NCI-H2107 treated with DMSO at 0.1 percent for 48 hours (cell line): ENCODE data around the gene UPP1.
A peak's percentile ranks its signal among the peaks of the same experiment; 100 is the strongest.

ENCODE experiments used
- DNase-seq: peaks from one replicate; lab custom pipeline; 2025; ENCODE audit not compliant: unreplicated experiment; lab: John Stamatoyannopoulos, UW

UPP1 gene

DNA sequence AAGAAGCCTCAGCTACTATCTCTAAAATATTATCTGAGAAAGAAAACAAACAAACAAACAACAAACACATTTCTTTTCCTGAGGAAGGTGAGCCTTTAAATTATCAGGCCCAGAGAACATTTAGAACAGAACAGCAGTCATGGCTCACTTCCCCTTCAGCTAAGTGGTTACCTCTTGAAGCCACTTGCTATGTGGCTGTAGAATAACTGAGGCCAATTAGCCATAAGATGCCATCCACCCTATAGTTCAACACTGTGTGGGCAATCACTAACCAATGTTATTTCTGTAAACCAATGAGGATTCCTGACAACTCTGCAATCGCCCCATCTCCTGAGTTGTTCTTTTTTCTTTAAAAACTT is 3.7 kb upstream of the UPP1 start:
- DNase-seq: no peak

DNA sequence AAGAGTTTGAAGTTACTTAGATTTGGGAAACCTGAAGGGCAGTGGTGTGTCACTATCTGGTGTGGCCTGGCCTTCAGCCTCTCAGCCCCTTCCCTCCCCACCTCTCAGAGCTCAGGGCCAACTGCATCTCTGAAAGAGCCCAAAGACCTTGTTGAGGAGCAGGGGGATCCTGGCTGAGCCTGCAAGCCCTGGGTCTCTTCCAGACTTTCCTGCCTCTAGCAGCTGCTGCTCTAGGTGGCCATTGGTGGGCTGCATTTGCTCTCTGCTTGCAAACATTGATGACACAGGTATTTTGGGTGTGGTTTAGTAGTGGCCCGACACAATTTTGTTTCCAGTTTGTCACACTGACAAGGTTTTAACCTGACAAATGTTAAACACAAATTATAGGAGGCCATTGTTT is 3.1 kb upstream of the UPP1 start:
- DNase-seq: no peak

DNA sequence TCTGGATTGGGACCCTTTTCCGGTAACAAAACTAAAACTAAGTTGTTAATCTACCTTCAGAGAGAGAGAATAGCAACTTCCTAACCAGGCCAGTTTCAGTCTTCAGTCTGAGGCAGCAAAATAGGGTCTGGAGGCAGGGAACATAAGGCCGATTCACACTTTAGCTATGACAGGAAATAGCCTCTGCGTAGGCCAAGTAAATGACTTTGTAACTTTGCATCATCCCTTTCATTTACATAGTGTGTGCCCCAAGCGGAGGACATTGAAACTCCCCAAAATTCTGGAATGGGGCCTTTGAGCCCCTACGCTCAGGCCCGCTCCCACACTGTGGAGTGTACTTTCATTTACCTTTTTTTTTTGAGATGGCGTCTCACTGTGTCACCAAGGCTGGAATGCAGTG is 1.7 kb upstream of the UPP1 start:
- DNase-seq: no peak

DNA sequence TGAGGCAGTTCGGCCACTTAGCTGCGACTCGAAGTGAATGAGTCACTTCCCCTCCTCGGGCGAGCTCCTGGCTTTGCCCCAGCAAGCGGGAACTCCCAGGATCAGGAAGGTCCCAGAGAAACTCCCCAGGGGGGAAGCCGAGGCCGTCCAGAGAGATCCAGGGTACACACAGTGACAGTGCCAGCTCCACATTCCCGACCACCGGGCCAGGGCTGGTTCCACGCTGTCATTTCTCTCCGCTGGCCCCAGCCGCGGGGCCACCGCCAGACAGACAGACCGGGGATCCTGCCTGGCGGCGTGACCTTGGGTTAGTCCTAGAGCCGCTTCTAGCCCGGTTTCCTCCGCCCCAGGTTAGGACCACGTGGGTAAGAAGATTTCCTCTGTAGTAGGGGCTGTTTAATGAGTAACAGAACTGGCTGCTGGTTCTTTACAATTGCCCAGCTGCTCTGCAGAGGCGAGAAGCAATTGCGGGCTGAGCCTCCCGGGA is 463 bp upstream of the UPP1 start:
- no peak for DNase-seq

DNA sequence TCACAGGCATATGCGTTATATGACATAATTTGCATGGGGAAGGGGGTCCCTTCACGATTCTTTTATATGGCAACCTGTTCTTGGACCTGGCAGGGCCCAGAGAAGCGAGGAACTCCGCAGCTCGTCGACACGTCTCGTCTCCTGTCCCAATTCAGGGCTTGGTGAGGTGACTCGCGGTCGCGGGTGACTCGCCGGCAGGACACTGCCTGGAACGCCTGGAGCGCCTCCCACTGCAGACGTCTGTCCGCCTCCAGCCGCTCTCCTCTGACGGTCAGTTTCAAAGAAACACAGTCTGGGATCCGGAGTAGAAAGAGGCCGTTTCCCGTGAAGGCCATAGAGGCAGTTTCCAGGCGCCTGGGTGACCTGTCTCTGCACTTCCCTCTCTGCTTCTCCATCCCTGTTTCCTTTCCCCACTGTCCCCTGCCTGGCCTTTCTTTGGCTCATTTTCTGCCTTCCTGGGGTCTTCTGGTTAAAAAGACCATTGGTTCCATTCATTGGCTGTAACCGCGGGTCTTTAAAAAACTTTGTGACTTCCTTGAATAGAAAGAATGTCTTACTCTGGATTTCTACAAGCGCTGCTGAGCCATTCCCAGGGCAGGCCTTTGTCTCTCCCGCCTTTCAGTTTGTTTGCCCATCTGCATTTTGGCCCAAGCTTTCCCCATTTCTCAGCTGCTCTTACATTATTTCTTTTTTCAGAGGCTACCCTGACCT is 1.2 kb downstream of the UPP1 start:
- DNase-seq: no peak

DNA sequence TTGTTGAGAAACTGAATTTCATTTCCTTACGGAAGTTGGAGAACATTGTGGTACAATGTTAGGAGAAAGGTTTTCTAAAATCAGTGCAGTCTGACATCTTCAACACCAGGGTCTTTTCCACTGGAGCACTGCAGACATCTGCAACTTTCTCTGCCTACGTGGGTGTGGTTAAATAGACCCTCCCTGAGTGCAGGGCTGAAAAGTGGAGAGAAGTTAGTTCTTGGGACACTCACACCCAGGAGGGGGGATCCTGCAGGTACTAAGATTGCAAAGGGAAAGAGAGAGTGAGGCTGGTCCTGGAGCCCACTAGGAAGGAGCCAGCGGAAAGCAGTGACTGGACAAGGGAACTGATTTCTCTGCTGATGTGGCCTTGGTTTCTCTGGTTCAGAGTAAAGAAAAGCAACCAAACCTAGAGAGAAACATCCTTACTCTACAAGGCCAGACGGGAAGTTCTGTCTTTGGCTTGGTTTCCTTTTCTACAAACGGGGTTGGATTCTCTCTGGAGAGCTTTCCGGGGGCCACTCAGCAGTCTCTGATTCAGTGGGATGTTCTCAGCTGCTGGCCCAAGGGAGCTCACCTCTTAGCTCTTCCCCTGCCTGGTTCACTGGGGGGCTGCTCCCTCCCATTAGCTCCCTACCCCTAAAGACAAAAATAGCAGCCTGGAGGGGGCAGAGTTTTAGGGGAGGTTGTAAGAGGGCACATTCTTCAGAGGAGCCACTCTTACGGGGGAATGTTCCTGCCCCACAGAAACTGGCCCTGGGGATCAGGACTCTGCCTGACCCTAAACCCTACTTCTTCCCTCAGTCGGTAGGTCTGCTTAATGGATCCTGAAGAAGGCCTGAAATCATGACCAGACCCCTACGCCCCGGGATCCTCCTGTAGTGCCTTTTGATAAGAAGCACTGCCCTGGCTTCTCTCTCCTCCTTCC is 2.7 kb downstream of the UPP1 start:
- no peak for DNase-seq

DNA sequence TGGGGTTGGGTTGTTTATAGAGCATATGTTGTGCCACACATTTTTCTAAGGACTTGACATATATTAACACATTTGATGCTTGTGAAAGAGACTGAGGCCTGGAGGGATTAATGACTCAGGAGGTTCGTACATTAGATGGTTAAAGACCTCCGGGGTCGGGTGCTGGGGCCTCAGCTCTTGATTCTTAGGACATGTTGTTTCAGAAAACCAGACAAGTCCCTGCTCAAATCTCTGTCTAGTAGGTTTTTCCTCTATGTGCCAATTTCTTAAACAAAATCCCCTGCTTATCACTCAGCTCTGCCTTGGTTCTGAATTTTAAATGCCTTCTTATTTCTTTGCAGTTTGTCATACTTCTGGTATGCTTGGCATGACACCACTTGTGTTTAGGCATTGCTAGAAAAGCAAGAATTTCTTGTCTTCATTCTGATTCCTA is 5.8 kb downstream of the UPP1 start:
- no peak for DNase-seq

DNA sequence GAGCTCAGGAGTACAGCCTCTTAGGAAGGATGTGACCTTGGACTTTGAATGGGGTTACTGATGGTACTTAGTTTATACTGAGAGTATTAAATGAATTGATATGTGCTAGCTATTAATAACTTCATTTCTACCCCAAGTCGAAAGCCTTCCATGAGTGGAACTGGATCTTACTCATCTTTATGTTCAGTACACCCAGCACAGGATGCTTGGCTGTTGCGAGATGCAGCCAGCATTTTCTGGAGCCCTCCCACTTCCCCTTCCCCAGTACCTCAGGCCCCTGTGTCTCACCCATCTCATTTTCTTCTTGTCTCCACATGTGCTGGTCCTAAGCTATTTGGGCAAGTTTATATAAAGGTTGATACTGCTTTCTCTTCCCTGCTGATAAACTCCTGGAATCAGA is 7.2 kb downstream of the UPP1 start:
- DNase-seq: no peak

DNA sequence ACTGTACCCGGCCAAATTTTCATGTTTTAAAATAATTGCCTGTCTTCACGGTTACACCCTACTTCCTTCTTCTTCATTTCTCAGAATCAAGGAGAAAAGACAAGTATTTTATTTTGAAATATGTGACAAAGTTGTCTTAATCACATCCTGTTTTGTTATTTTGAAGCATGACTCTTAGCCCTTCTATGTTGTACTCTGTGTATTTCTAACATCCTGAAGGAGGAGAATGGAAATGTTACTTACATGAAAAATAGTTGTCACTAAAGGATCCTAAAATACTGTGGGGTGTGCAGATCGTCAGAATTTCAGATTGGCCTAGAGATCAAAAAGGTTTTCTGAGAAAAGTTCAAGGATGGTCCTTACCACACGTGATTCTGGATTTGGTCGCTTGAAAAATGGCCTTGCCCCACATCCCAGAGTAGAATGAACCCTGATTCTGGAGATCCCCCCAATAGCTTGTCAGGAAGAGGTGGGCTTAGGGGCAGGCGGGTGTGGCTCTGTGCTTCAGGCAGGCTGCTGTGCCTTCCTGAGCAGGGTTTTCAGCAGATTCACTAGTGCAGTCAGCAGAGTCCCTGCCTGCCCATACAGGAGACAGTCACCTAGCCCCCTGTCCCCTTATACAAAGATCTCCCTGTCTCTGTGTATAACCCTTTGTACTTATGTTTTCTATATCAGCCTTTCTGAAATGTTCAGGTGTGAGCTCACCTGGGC is 8.6 kb downstream of the UPP1 start:
- DNase-seq: no peak

DNA sequence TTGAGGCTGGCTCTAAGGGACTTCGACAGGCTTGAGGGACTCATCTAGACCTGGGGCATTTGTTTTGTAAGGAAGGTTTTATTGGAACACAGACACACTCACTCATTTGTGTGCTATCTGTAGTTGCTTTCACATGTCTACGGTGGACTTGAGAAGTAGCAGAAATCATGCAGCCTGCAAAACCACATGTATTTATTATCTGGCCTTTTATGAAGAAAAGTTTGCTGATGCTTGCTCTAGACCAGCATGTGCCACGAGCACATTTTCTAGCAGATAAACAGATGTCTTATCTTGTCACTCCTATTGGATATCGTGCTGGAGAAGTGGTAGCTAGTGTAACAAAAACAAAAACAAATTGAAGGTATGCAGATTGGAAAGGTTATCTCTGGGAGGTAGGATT is 9.8 kb downstream of the UPP1 start:
- DNase-seq: no peak

DNA sequence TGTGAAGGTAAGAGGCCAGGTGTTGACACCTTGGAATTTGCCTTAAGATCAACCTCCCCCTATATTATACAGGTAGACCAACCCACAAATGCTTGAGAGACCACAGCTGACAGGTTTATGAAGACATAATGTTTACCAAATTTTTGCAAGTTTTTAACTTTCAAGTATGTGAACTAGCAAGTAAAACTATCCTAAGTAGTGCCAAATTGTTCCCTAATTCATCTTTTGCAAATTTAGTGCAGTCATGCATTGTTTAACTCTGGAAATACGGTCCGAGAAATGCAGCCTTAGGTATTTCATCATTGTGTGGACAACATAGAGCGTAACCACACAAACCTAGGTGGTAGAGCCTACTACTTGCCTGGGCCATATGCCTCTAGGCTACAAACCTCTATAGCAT is 10.7 kb downstream of the UPP1 start:
- no peak for DNase-seq

DNA sequence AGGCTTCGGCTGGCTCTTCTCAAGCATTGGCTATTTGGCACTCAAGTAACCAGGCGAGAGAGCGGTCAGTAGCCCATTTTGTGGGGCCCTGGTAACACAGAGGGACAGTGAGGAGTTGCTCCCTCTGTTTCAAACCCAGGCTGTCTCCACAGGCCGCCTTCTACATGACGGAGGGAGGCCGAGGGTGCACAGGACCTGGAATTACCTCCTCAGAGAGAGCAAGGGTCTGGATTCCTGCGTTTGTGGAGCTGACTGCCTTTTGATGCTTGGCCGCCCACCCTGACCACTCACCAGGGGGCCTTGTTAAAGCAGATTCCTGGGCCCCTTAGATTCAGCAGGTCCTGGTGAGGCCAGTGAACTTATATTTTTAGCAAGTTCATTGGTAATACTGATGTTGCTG is 12.3 kb downstream of the UPP1 start:
- DNase-seq: no peak

DNA sequence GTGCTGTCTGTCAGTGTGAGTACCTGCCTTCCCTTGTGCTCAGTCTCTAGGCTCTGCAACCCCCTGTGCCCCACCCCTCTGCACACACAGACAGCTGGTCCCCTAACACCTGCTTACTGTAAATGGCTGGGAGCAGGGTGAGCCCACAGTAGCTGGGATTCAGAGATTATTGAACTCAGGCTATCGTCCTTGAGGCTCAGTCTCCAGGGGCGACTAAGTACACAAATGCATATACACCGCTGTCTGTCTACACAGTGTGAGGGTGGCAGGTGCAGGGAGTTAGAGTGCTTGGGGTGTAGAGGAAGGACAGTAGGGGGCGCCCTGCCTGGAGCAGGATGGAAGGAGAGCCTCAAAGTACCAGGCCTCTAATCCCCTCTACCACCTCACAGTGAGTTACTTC is 12.9 kb downstream of the UPP1 start:
- DNase-seq: no peak

DNA sequence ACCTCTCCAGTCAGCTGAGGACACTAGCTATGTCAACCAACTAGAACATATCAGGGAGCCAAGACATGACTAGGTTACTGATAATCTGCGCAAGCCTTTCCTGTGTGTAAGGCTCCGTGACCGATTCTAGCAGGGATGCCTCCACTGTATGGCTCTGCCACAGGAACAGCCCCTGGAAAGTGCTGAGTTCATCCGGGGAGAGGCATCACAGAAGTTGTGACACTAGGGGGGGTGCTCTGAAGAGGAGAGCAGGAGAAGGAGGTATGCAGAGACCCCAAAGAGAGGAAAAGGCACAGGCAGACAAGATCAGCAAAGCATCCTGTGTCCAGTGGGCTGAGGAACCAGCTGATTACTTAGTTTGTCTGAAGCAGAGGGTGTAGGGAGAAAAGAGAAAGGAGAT is 13.5 kb downstream of the UPP1 start:
- no peak for DNase-seq

DNA sequence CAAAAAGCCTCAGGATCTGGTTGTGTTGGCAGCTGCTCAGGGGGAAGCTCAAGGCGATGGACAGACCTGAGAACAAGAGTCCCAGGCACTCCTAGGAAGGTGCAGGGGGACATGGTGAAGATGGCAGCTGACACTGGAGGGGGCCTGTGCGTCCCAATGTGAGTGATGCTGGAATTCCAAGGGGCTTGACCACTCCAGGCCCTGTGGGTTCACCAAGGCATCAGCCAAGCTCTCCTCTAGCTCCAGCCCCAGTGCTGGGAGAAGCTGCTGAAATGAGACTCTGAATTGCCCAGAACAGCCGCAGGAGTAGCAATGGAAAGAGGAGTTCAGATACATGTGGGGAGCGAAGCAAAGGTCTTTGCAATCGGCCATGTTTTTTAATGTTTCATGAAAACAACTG is 16.0 kb downstream of the UPP1 start:
- DNase-seq: no peak

DNA sequence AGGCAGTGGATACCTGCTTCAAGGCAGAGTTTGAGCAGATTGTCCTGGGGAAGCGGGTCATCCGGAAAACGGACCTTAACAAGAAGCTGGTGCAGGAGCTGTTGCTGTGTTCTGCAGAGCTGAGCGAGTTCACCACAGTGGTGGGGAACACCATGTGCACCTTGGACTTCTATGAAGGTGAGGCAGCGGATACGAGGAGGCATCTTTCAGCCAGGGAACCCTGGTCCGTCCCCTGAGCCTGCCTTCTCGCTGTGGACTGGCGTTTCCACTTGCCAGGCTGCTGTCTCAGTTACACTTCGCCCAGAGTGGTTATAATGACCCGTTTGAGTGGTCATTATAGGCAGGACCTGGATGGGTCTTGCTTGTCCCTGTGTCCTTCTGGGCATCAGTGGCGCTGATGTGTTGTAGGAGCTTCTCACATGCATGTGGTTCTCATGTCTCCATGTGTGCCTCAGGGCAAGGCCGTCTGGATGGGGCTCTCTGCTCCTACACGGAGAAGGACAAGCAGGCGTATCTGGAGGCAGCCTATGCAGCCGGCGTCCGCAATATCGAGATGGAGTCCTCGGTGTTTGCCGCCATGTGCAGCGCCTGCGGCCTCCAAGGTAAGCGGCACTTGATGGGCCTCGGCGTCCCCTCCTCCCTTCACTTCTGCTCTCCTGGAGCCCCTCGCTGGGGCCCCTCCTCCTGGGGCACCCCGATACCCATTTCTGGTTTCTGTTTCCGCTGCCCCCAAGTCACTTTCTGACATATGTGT is 18.0 kb downstream of the UPP1 start:
- DNase-seq: no peak

DNA sequence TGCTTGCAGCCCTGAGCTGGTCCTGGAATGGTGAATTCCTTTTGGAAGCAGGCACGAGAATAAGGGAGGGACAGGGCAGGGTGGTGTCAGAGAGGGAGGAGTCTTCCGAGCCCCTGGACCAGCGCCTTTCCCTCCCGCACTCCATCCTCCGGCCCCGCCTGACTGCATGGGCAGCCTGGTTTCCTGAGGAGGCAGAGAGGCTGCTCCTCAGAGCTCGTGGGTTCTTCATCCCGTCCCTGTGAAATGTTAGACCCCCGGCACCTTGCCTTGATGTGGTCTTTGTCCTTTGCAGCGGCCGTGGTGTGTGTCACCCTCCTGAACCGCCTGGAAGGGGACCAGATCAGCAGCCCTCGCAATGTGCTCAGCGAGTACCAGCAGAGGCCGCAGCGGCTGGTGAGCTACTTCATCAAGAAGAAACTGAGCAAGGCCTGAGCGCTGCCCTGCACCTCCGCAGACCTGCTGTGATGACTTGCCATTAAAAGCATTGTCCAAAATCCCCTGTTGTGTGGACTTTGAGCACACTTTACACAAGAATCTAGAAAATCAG is 18.9 kb downstream of the UPP1 start:
- DNase-seq: no peak

DNA sequence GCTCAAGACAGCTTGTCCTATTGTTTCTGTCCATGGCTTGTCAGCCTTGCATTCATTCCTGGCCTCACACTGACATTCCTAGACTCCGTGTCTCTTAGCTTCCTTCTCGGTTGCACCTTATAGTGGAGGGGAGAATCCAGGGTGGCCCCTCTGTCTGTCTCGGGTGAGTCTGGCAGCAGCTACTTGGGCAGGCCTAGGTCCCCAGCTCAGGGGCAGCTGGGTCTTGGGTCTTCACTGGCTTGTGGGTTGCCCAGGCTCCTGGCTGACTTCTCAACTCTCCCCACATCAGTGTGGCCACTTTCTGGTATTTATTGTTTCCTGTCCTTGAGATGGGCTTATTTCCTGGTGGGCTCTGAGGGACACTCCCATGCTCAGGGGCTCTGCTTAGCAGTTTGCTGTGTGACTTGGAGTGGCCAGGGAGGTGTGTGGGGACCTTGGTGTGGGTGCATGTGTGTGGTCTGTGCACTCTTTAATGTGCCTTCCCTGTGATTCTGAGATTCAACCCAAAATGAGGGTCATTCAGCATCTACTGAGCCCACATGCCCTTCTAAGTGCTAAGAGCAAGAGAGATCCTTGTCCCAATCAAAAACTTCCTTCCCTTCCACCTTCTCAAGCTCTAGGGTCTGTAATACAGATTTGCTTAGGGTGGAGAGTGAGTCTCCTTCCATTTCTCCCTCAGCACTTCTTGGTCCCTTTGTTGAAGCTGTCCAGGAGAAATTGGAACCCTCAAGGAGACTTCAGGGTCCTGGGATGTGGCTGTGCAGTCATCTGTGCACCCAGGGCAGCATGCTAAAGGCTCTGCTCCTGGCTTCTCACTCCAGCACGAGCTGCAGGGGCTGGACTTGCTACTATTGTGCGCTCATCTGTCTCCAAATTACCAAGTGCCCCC is 20.1 kb downstream of the UPP1 start:
- no peak for DNase-seq

DNA sequence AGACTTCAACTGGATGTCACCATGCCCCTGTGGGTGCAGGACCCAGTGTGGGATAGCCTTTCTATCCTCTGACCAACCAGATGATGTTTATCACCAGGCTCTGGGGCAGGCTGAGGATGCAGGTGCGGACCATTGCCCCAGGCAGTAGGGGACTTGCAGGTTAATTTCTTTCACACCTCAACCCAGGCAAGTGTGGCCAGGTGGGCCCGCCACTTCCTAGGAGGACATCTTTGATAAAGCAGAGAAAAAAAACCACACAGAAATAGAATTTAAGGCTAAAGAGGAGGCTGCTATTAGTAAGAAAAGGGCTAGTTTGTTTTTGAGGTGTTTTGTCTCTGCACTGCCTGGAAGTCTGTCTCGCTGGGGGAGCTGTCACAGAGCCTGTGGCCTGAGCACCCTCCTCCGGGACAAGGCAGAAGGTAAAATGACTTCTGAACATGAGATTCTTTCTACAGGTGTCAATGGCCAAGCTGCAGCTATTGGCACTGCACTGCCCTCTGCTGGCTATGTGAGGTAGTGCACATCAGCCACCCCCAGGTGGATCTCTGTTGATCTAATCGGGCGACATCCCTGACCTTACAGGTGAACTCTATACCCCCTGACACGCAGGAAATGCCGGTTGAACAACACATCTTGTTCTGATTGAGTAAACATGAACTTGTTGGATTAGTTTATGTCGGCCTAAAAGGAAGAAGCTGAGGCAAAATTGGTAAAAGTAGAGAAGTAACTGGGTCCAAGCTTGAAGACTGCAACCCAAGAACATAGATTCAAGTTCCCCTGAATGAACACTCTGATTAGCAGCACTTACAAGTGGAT is 21.0 kb downstream of the UPP1 start:
- peak; percentile 7 for DNase-seq
